HEK293T (cell line): ENCODE measurements around the gene DHX29.

ENCODE experiments used
- CTCF ChIA-PET: fragments of 350-600 bp; formaldehyde crosslinking; extraction: SDS; loops from one replicate; lab custom pipeline; 2021; ENCODE audit warnings: antibody characterized with exemption, inconsistent platforms; lab: Yijun Ruan, JAX
- POLR2A ChIA-PET: fragments of 350-600 bp; formaldehyde crosslinking; extraction: SDS; loops from one replicate; lab custom pipeline; 2020; ENCODE audit warnings: antibody characterized with exemption, inconsistent platforms; lab: Yijun Ruan, JAX
- DNase-seq: peaks from one replicate; pipeline ENCODE4 v3.0.0; 2012; ENCODE audit warnings: mixed read lengths; ENCODE audit errors: extremely low spot score
- ARNT ChIP-seq: fragments of 450-650 bp; IDR thresholded peaks from 2 replicates; pipeline ENCODE4 v1.6.1; 2017; ENCODE audit warnings: mild to moderate bottlenecking
- BHLHE40 ChIP-seq: fragments of 450-650 bp; IDR thresholded peaks from 2 replicates; pipeline ENCODE4 v1.6.1; 2016; ENCODE audit warnings: mild to moderate bottlenecking, moderate library complexity, borderline replicate concordance
- CTBP1 ChIP-seq: fragments of 450-650 bp; IDR thresholded peaks from 2 replicates; pipeline ENCODE4 v1.6.1; 2016; ENCODE audit warnings: borderline replicate concordance
- ELF4 ChIP-seq: fragments of 450-650 bp; IDR thresholded peaks from 2 replicates; pipeline ENCODE4 v1.6.1; 2017; ENCODE audit warnings: antibody characterized with exemption
- FOXA1 ChIP-seq: fragments of 450-650 bp; IDR thresholded peaks from 2 replicates; pipeline ENCODE4 v1.6.1; 2016; ENCODE audit warnings: mild to moderate bottlenecking
- FOXK2 ChIP-seq: fragments of 450-650 bp; IDR thresholded peaks from 2 replicates; pipeline ENCODE4 v1.6.1; 2016; ENCODE audit warnings: mild to moderate bottlenecking
- FOXM1 ChIP-seq: fragments of 450-650 bp; IDR thresholded peaks from 2 replicates; pipeline ENCODE4 v1.6.1; 2017; ENCODE audit warnings: mild to moderate bottlenecking, borderline replicate concordance
- HDGF ChIP-seq: fragments of 450-650 bp; IDR thresholded peaks from 2 replicates; pipeline ENCODE4 v1.6.1; 2017; ENCODE audit warnings: antibody characterized with exemption, borderline replicate concordance
- L3MBTL2 ChIP-seq: fragments of 450-650 bp; conservative IDR thresholded peaks from 2 replicates; pipeline ENCODE4 v1.6.1; 2016; ENCODE audit warnings: mild to moderate bottlenecking
- LEF1 ChIP-seq: fragments of 450-650 bp; IDR thresholded peaks from 2 replicates; pipeline ENCODE4 v1.6.1; 2017; ENCODE audit warnings: mild to moderate bottlenecking, borderline replicate concordance
- NFRKB ChIP-seq: fragments of 450-650 bp; IDR thresholded peaks from 2 replicates; pipeline ENCODE4 v1.6.1; 2016; ENCODE audit warnings: mild to moderate bottlenecking, moderate library complexity
- PKNOX1 ChIP-seq: fragments of 450-650 bp; IDR thresholded peaks from 2 replicates; pipeline ENCODE4 v1.6.1; 2016
- SP1 ChIP-seq: fragments of 450-650 bp; IDR thresholded peaks from 2 replicates; pipeline ENCODE4 v1.6.1; 2017
- SUZ12 ChIP-seq: fragments of 450-650 bp; IDR thresholded peaks from 2 replicates; pipeline ENCODE4 v1.6.1; 2016; ENCODE audit warnings: mild to moderate bottlenecking
- TARDBP ChIP-seq: fragments of 450-650 bp; IDR thresholded peaks from 2 replicates; pipeline ENCODE4 v1.6.1; 2016
- ZNF384 ChIP-seq: fragments of 450-650 bp; IDR thresholded peaks from 2 replicates; pipeline ENCODE4 v1.6.1; 2016

The DHX29 gene

GRCh38 chr5:55218967-55219366 is 88.5 kb downstream of the DHX29 start:
- DNase-seq, result no peak
- POLR2A ChIA-PET, result no interaction called here
- CTCF ChIA-PET, result no interaction called here
- no peak for TF ChIP-seq SUZ12
- TF ChIP-seq ARNT, result no peak
- TF ChIP-seq SP1, result no peak
- TF ChIP-seq FOXA1, result no peak
- TF ChIP-seq ELF4, result no peak
- no peak for TF ChIP-seq ZNF384
- no peak for TF ChIP-seq CTBP1
- TF ChIP-seq LEF1, result no peak
- TF ChIP-seq FOXK2, result no peak
- no peak for TF ChIP-seq TARDBP

GRCh38 chr5:55211184-55211874 is 96.2 kb downstream of the DHX29 start:
- DNase-seq, result no peak
- ChIA-PET POLR2A (no interaction called here), CTCF (no interaction called here)
- no peak for TF ChIP-seq FOXK2
- TF ChIP-seq FOXM1, result no peak
- no peak for TF ChIP-seq ZNF384
- no peak for TF ChIP-seq SP1
- TF ChIP-seq BHLHE40, result no peak
- no peak for TF ChIP-seq TARDBP
- no peak for TF ChIP-seq HDGF
- TF ChIP-seq L3MBTL2, result no peak
- no peak for TF ChIP-seq ARNT
- no peak for TF ChIP-seq LEF1
- no peak for TF ChIP-seq CTBP1
- TF ChIP-seq PKNOX1, result no peak
- TF ChIP-seq FOXA1, result no peak
- no peak for TF ChIP-seq ELF4
- no peak for TF ChIP-seq NFRKB
- TF ChIP-seq SUZ12, result no peak
